HEK293T (cell line): ENCODE measurements around the gene SCN3A.

Experiments
- CTCF ChIA-PET: fragments of 350-600 bp; formaldehyde crosslinking; extraction: SDS; loops from one replicate; lab custom pipeline; 2021; ENCODE audit warnings: antibody characterized with exemption, inconsistent platforms; lab: Yijun Ruan, JAX
- POLR2A ChIA-PET: fragments of 350-600 bp; formaldehyde crosslinking; extraction: SDS; loops from one replicate; lab custom pipeline; 2020; ENCODE audit warnings: antibody characterized with exemption, inconsistent platforms; lab: Yijun Ruan, JAX
- DNase-seq: peaks from one replicate; pipeline ENCODE4 v3.0.0; 2012; ENCODE audit warnings: mixed read lengths; ENCODE audit errors: extremely low spot score
- ARNT ChIP-seq: fragments of 450-650 bp; IDR thresholded peaks from 2 replicates; pipeline ENCODE4 v1.6.1; 2017; ENCODE audit warnings: mild to moderate bottlenecking
- BHLHE40 ChIP-seq: fragments of 450-650 bp; IDR thresholded peaks from 2 replicates; pipeline ENCODE4 v1.6.1; 2016; ENCODE audit warnings: mild to moderate bottlenecking, moderate library complexity, borderline replicate concordance
- CTBP1 ChIP-seq: fragments of 450-650 bp; IDR thresholded peaks from 2 replicates; pipeline ENCODE4 v1.6.1; 2016; ENCODE audit warnings: borderline replicate concordance
- ELF4 ChIP-seq: fragments of 450-650 bp; IDR thresholded peaks from 2 replicates; pipeline ENCODE4 v1.6.1; 2017; ENCODE audit warnings: antibody characterized with exemption
- FOXA1 ChIP-seq: fragments of 450-650 bp; IDR thresholded peaks from 2 replicates; pipeline ENCODE4 v1.6.1; 2016; ENCODE audit warnings: mild to moderate bottlenecking
- FOXK2 ChIP-seq: fragments of 450-650 bp; IDR thresholded peaks from 2 replicates; pipeline ENCODE4 v1.6.1; 2016; ENCODE audit warnings: mild to moderate bottlenecking
- FOXM1 ChIP-seq: fragments of 450-650 bp; IDR thresholded peaks from 2 replicates; pipeline ENCODE4 v1.6.1; 2017; ENCODE audit warnings: mild to moderate bottlenecking, borderline replicate concordance
- HDGF ChIP-seq: fragments of 450-650 bp; IDR thresholded peaks from 2 replicates; pipeline ENCODE4 v1.6.1; 2017; ENCODE audit warnings: antibody characterized with exemption, borderline replicate concordance
- L3MBTL2 ChIP-seq: fragments of 450-650 bp; conservative IDR thresholded peaks from 2 replicates; pipeline ENCODE4 v1.6.1; 2016; ENCODE audit warnings: mild to moderate bottlenecking
- LEF1 ChIP-seq: fragments of 450-650 bp; IDR thresholded peaks from 2 replicates; pipeline ENCODE4 v1.6.1; 2017; ENCODE audit warnings: mild to moderate bottlenecking, borderline replicate concordance
- NFRKB ChIP-seq: fragments of 450-650 bp; IDR thresholded peaks from 2 replicates; pipeline ENCODE4 v1.6.1; 2016; ENCODE audit warnings: mild to moderate bottlenecking, moderate library complexity
- PKNOX1 ChIP-seq: fragments of 450-650 bp; IDR thresholded peaks from 2 replicates; pipeline ENCODE4 v1.6.1; 2016
- SP1 ChIP-seq: fragments of 450-650 bp; IDR thresholded peaks from 2 replicates; pipeline ENCODE4 v1.6.1; 2017
- SUZ12 ChIP-seq: fragments of 450-650 bp; IDR thresholded peaks from 2 replicates; pipeline ENCODE4 v1.6.1; 2016; ENCODE audit warnings: mild to moderate bottlenecking
- TARDBP ChIP-seq: fragments of 450-650 bp; IDR thresholded peaks from 2 replicates; pipeline ENCODE4 v1.6.1; 2016
- ZNF384 ChIP-seq: fragments of 450-650 bp; IDR thresholded peaks from 2 replicates; pipeline ENCODE4 v1.6.1; 2016

The SCN3A gene

GRCh38 chr2:165157160-165157559 is 46.7 kb downstream of the SCN3A start:
- POLR2A ChIA-PET, result no interaction called here

GRCh38 chr2:165155152-165155551 is 48.7 kb downstream of the SCN3A start:
- POLR2A ChIA-PET, result no interaction called here
- CTCF ChIA-PET, result no interaction called here
- TF ChIP-seq TARDBP (no peak), ARNT (no peak), BHLHE40 (no peak), ZNF384 (no peak), PKNOX1 (no peak), SUZ12 (no peak), FOXA1 (no peak)
- DNase-seq, result no peak

More at GRCh38 chr2:165157160-165157559, 46.7 kb downstream of the SCN3A start:
- no peak for DNase-seq
- CTCF ChIA-PET, result no interaction called here
- no peak for TF ChIP-seq FOXM1
- no peak for TF ChIP-seq PKNOX1
- no peak for TF ChIP-seq TARDBP
- TF ChIP-seq BHLHE40, result no peak
- TF ChIP-seq L3MBTL2, result no peak
- TF ChIP-seq SP1, result no peak
- no peak for TF ChIP-seq ZNF384
- no peak for TF ChIP-seq FOXA1
- no peak for TF ChIP-seq FOXK2
- TF ChIP-seq NFRKB, result no peak
- TF ChIP-seq HDGF, result no peak
- no peak for TF ChIP-seq SUZ12
- TF ChIP-seq ELF4, result no peak
- TF ChIP-seq CTBP1, result no peak
- no peak for TF ChIP-seq LEF1
- no peak for TF ChIP-seq ARNT

GRCh38 chr2:165149439-165149838 is 54.4 kb downstream of the SCN3A start:
- DNase-seq, result no peak
- TF ChIP-seq SP1, result no peak
- no peak for TF ChIP-seq TARDBP
- no peak for TF ChIP-seq FOXM1
- TF ChIP-seq CTBP1, result no peak
- no peak for TF ChIP-seq ARNT
- no peak for TF ChIP-seq ELF4
- ChIA-PET POLR2A (no interaction called here), CTCF (no interaction called here)

- no peak for DNase-seq
- CTCF ChIA-PET, result no interaction called here
- TF ChIP-seq FOXA1, result no peak
- TF ChIP-seq SUZ12, result no peak
- no peak for TF ChIP-seq SP1
- no peak for TF ChIP-seq LEF1
- no peak for TF ChIP-seq HDGF
- TF ChIP-seq ARNT, result no peak
- POLR2A ChIA-PET, result no interaction called here
Measured at GRCh38 chr2:165147186-165148045, 56.4 kb downstream of the SCN3A start.

- DNase-seq, result no peak
- no peak for TF ChIP-seq NFRKB
- no peak for TF ChIP-seq FOXK2
- TF ChIP-seq CTBP1, result no peak
- TF ChIP-seq HDGF, result no peak
- TF ChIP-seq LEF1, result no peak
- no peak for TF ChIP-seq BHLHE40
- no peak for TF ChIP-seq ZNF384
- no peak for TF ChIP-seq FOXA1
- no peak for TF ChIP-seq PKNOX1
- no peak for TF ChIP-seq SUZ12
- TF ChIP-seq FOXM1, result no peak
- no peak for TF ChIP-seq L3MBTL2
- no peak for TF ChIP-seq ELF4
- TF ChIP-seq TARDBP, result no peak
- no peak for TF ChIP-seq ARNT
- TF ChIP-seq SP1, result no peak
- ChIA-PET CTCF (no interaction called here), POLR2A (no interaction called here)
Measured at GRCh38 chr2:165144315-165144714, 59.5 kb downstream of the SCN3A start.

GRCh38 chr2:165141601-165142354 is 62.1 kb downstream of the SCN3A start:
- ChIA-PET CTCF (interaction anchor here (0.9 to 1.3 kb wide), 2 partner anchors 124 to 125 kb away, joined by 3 to 4 read pairs; no protein-coding TSS in a partner anchor), POLR2A (no interaction called here)
- no peak for DNase-seq
- no peak for TF ChIP-seq FOXA1
- TF ChIP-seq BHLHE40, result no peak
- no peak for TF ChIP-seq FOXM1
- TF ChIP-seq HDGF, result no peak
- no peak for TF ChIP-seq FOXK2
- TF ChIP-seq L3MBTL2, result no peak
- TF ChIP-seq SP1, result no peak
